HG02610 (cell line): Measurements from ENCODE around the gene ZBTB20.

Experiments
- ATAC-seq: cut with Tn5 transposase; IDR thresholded peaks from one replicate; pipeline ENCODE4 v1.9.1; 2021; ENCODE audit warnings: mild to moderate bottlenecking, moderate library complexity; ENCODE audit not compliant: unreplicated experiment

Gene ZBTB20

DNA sequence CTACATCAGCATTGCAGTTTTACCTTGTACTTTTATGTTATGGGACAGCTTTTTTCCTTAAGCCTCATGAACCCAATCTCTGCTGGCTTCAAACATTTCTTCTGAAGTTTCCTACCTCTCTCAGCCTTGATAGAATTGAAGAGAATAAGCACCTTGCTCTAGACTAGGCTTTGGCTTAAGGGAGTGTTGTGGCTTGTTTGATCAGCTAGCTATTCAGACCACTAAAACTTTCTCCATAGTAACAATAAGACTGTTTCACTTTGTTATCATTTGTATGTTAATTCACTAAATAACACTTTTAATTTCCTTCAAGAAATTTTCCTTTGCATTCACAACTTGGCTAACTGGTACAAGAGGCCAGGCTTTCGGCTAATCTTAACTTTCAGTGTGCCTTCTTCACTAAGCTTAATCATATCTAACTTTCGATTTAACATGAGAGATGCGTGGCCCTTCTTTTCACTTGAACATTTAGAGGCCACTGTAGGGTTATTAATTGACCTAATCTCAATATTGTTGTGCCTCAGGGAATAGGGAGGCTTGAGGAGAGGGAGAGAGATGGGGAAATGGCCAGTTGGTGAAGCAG lies 861.3 kb downstream of the ZBTB20 start:
- no peak for ATAC-seq

DNA sequence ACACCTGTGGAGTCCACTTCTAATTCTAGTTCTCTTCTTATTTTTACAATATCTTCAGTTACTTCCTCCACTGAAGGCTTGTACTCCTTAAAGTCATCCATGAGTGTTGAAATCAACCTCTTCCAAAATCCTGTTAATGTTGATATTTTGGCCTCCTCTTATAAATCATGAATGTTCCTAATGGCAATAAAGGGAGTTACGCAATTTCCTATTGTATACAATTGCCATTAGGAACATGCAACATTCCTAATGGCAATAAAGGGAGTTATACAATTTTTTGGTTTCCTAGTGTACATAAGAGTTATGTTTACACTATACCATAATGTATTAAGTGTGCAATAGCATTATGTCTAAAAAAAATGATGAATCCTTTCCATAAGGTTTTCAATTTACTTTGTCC lies 862.4 kb downstream of the ZBTB20 start:
- ATAC-seq: no peak
